SKM-1 (cell line): ENCODE data around the gene SYNGR3.
"Not testable (repeated sequence)": the region's sequence is repeated elsewhere in the genome, so short reads cannot be mapped to it uniquely, and the experiment has no call there.

ENCODE experiments used
- DNase-seq: peaks from one replicate; lab custom pipeline; 2025; ENCODE audit not compliant: unreplicated experiment; lab: John Stamatoyannopoulos, UW

SYNGR3 gene

GRCh38 chr16:2008009-2008526 is 18.3 kb downstream of the SYNGR3 start:
- no peak for DNase-seq

GRCh38 chr16:2008631-2009163 is 18.9 kb downstream of the SYNGR3 start:
- DNase-seq = no peak

DNA sequence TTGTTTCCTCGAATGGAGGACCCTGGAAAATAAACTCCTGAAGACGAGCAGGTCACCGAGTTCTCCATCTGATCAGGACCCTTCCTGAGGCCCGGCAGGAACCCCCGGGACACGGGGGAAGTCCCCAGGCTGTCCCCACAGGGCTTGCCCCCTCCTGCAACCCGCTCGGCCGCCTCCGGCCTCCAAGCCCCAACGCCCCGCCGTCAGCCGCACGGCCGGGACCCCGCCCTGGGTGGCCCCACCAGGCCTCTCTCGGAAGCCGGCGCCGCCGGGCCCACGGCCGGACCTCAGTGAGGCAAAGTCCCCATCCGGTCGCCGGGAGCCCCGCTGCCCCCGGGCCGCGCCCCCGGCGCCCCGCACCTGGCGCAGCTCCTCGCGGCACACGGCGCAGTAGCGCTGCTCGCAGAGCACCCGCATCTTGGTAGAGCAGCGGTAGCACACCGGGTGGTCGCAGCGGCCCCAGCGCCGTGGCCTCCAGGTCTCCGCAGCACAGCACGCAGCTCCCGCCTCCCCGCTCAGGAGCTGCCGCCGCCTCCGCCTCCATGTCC is 19.5 kb downstream of the SYNGR3 start:
- DNase-seq = no peak

DNA sequence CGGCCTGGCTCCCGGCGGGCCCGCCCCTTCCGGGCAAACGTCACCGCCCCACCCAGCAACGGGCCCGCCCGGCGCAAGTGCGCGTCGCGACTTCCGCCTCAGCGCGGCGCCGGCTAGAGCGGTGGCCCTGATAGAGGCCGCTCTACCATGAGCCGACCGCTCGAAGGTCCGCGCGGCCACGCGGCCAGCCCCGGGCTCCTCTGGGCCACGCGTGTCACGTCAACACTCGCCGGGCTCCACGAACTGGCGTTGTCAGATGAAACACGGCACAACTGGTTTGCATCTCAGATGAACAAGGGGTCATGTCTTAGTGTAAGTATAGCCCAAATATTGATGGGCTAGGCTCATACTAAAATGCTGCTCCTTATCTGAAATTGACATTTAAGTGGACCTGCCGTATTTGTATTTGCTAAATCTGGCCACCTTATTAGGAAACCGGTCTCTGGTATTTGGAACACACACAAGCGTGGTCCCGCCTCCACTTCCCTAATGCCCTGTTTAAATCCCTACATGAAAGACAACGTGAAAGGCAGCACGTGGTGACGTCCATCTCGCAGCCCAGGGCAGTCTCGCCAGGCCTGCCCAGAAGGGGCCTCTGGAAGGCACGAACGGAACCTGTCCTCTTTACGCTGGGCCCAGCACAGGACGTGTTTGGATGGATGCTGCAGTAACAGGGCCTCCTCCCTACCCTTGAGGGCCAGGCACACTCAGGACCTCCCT is 20.2 kb downstream of the SYNGR3 start, which contains the start of gene ZNF598:
Gene ZNF598, minus strand, starts transcription at position 31 of the 720 bp plus-strand sequence.
- peak; percentile 49 for DNase-seq

GRCh38 chr16:2011726-2012125 is 22.0 kb downstream of the SYNGR3 start:
- not testable (repeated sequence) for DNase-seq

- no peak for DNase-seq
Measured at GRCh38 chr16:2013527-2013926, 23.8 kb downstream of the SYNGR3 start.

DNA sequence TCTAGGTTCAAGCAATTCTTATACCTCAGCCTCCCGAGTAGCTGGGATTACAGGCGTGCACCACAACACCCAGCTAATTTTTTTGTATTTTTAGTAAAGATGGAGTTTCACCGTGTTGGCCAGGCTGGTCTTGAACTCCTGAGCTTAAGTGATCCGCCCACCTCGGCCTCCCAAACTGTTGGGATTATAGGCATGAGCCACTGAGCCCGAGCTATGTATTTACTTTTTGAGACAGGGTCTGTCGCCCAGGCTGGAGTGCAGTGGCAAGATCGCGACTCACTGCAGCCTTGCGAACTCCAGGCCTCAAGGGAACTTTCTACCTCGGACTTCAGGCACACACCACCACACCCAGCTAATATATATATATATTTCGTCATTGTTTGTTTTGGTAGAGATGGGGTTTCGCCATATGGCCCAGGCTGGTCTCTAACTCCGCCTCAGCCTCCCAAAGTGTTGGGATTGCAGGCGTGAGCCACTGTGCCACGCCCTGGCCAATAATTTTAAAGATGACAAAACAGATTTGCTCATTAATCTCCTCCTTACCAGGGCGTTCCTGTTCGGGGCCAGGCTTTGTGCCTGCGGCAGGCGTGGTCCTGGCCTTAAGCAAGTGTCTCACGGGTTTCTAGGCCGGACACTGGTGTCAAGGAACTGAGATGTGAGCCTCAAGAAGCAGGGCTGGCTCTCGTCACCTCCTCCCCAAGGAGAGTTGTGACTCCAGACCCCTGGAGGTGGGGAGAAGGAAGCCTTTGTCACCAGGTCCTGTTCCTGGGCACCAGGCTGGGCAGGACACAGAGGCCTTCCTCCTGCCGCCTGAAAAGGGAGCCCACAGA is 25.6 kb downstream of the SYNGR3 start:
- no peak for DNase-seq

DNA sequence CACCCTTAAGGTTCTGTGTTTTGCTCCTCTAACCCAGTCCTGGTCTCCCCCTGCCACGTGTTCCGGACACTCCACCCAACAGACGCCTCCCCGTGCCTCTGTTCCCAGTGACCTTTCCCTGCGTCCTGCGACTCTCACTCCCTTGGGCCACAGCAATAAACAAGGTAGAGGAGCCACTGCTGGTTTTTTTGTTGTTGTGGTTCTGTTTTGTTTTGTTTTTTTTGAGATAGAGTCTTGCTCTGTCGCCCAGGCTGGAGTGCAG is 26.1 kb downstream of the SYNGR3 start:
- DNase-seq = no peak

DNA sequence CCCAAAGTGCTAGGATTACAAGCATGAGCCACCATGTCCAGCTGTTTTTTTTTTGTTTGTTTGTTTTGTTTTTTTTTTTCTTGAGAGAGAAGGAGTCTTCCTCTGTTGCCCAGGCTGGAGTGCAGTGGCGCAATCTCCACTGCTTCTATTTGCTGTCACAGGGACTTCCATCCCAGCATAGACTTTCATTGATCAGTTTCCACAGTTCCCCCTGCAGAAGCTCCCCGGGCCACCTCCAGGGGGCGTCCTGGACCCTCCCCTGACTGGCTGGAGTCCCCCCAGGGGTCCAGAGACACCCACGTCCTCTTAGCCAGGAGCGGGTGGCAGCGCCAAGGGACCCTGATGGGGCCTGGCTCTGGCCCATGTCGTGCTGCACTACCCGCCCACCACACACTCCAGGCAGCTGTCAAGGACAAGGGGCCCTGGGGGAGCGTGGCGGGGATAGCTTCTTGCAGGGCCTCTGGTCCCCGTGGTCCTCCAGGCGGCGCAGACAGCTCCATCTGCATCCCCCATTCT is 26.7 kb downstream of the SYNGR3 start:
- DNase-seq = no peak

- DNase-seq = no peak
Measured at GRCh38 chr16:2019518-2019920, 29.7 kb downstream of the SYNGR3 start, which contains the start of gene NPW. Gene NPW (plus strand): TSS chr16:2019785.

DNA sequence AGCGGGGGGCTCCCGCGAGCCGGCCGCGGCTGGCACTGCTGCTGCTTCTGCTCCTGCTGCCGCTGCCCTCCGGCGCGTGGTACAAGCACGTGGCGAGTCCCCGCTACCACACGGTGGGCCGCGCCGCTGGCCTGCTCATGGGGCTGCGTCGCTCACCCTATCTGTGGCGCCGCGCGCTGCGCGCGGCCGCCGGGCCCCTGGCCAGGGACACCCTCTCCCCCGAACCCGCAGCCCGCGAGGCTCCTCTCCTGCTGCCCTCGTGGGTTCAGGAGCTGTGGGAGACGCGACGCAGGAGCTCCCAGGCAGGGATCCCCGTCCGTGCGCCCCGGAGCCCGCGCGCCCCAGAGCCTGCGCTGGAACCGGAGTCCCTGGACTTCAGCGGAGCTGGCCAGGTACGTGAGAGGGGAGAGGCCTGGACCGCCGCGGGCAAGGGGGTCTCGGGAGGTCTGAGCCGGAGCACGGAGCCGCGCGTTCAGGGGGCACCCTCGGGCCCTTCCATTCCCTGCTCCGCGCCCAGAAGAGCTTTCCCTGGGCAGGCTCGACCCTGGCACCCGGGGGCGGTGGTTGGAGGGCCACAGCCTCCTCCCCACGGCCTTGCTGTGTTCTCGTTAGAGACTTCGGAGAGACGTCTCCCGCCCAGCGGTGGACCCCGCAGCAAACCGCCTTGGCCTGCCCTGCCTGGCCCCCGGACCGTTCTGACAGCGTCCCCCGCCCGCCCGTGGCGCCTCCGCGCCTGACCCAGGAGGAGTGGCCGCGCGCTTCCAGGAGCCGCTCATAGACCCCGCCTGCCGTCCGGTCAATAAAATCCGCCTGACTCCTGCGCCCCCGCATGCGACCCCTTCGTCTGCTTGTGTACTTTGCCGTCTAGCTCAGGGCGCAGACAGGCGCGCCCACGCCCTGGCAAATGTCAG is 30.4 kb downstream of the SYNGR3 start:
- DNase-seq = no peak

GRCh38 chr16:2022723-2023091 is 32.9 kb downstream of the SYNGR3 start:
- DNase-seq = no peak

- DNase-seq = peak; percentile 65
Measured at GRCh38 chr16:2023092-2024031, 33.6 kb downstream of the SYNGR3 start.

GRCh38 chr16:2024032-2024420 is 34.3 kb downstream of the SYNGR3 start:
- no peak for DNase-seq

GRCh38 chr16:2025251-2025650 is 35.5 kb downstream of the SYNGR3 start:
- no peak for DNase-seq

DNA sequence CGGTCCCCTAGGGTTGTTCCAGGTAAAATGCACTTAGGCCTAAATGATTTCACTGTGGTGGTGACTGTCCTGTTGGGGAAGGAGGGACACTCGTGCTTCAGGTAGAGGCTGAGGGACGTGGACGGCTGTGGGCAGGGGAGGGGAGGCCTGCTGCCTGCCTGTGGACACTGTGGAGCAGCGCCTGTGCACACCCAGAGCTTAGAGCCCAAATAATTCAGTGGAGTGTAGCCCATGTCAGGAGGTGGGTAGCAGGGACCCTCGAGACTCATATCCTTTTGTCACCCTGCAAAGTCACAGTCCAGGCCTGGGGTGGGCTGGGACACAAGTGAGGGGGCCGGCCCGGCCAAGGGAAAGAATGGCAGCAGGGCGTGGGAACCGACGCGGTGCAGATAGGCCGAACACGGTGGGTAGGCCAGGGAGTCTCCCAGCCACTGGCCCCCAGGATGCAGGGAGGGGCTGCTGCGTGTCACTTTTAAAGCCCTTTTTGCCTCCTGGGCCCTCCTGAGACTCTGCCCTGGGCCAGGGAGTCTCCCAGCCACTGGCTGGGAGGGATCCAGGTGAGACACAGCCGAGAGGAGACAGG is 36.2 kb downstream of the SYNGR3 start:
- no peak for DNase-seq

DNA sequence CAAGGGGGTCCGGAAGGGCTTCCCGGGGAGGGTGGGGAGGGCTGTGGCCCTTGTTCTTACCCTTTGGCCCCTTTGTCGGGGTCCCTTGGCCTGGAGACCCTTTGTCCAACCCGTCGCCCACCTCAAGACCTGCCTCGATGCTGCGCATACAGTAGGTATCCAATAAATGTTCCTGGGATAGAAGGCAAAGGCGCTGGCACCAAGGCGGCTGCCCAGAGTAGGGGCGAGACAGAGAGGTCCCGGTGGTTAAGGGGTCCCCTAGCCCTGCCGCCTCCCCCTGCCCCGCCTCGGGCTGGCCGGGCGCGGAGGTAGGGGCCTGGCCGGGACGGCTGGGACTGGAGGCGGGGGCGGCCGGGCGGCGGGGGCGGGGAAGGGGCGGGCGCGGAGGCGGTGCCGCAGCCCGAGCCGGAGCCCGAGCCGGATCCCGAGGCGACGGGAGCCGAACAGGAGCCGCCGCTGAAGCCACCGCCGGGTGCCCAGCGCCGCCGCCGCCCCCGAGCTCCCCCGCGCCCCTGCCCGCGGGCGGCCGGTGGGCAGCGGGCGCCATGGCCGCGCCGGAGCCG is 36.8 kb downstream of the SYNGR3 start, which contains the start of gene NHERF2:
Gene NHERF2, plus strand, starts transcription at position 442 of the 563 bp plus-strand sequence. Its CDS starts 104 bp downstream, at position 546.
- no peak for DNase-seq
